ENCODE results near the gene SH3RF1.

SH3RF1 gene

DNA sequence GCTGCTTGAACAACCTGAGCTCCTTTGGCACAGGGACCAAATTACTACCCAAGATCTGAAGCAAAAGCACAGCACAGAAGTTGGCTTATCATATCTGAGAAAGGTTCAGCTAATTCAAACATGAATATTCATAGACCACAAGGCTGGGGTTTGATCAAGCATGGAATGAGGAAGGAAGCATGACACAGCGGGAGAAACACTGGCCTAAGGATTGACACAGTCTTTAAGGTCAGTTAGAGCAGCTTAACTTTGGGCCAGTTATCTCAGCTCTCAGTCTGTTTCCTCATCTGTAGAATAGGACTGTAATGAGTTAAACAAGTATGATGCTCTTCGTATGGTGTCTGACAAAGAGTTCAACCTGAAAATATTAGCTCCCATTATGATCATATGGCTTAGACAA lies 172.2 kb downstream of the SH3RF1 start:
- no peak for DNase-seq

DNA sequence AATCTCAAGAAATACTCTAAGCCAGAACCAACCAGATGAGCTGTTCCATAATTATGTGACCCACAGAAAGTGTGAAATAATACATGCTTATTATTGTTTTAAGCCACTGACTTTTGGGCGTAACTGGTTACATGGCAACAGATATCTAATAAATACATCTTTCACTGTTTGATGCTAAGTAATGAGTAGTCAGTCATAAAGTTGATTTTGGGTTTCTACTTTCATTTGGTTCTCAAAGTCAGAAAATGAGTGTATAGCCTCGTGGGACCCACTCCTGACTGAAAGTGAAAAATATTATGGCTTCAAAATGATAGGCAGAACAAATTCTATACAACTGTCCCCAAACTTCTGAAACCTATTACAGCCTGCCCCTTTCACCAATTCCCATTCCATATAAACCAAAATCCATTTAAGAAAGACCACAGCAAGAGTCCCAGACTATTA lies 172.7 kb downstream of the SH3RF1 start:
- no peak for DNase-seq

DNA sequence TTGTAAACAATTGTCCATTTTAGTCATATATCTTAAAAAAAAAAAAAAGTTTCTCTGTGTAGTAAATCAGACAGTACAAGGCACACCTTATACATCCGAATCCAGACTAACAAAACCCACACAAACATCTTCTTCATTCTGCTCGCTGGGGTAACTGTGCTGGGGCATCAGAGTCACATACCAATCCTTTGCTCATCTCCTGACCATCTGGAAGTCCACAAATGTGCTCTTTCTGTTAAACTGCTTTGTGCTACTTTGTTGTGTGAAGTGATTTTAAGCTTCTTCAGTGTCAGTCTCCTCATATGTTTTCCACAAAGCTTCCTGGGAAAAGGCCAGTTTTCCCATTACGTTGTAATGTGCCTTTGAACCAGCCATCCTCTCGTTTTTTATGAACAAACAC lies 174.5 kb downstream of the SH3RF1 start:
- no peak for DNase-seq

DNA sequence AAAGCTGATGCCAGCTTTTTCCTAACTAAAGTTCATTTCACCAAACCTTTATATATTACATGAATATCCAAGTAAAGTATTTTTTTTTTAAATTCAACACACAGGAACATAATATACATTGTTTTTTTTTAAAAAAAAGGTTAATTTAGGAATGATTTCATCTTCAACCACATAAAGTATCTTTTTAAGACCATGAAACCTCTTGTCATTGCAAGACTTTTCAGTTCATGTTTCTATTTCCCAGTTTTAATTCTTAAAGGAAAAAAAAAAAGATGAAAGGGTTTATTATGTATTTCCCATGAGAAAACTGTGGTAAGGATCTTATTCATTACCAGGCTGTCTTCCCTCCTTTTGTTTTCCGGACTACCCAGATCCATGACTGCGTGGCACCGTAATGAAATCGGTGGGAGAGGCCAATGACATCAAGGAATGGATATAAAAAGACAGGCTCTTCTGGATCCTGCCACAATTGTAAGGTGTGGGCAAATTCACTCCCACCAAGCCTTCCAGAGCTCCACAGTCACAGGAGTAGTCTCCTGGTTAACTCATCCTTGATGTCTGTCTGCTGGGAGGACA lies 176.0 kb downstream of the SH3RF1 start:
- no peak for DNase-seq

DNA sequence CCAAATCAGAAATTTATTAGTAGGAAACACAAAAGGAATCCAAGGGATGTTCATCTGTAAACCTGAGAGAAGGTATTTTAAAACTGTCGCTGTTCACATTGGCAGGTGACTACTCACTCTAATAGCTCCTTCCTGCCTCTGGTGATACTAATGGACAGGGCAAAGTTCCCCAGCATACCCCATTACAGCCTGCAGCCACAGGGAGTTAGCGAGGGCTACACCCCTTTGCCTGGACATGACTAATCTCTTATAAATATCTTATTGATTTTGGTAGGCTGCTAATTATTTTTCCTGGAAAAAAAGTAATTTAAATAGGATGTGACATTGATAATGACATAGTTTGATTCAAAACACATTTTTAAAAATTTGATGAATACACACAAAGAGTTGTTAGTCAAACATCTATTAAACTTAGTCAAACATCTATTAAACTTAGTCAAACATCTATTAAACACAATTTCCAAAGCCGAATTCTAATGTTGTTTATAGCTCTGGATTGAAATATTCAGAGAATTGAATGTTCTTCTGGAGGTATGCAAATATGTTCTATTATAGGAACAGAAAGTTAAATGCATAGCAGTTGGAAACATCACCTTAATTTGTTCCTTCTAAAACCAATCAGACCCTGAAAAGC lies 177.8 kb downstream of the SH3RF1 start:
- DNase-seq = no peak

DNA sequence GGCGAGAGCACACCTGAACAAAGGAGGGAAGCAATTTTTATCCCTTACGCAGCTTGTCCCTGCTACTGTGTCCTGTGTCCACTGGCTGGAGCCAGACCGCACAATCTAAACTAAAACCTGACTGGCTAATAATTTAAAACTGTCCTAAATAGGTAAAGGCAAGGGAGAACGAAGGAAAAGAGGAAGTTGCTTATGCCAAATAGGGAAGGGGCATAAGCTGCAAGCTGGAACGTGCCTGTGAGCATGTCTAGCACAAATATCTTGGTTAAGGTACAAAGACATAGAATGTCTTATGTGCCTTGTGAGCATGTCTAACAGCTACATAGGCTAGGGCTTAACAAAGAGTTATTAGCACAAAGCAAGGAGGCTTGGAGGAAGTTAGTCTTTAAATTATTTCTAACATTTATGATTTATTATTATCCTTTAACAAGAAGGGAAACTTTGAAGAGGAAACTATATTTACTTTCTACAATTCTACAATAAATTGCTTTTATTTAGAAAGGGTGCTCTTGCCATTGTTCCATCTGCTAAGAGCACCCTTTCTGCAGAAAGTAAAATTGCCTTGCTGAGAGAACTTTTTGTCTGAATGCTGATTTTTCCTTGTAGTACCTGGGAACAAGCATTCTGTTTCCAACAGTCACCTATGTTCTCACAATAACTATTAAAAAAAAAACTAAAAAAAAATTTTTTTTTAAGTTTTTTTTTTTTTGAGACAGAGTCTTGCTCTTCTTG lies 180.1 kb downstream of the SH3RF1 start:
- no peak for DNase-seq

DNA sequence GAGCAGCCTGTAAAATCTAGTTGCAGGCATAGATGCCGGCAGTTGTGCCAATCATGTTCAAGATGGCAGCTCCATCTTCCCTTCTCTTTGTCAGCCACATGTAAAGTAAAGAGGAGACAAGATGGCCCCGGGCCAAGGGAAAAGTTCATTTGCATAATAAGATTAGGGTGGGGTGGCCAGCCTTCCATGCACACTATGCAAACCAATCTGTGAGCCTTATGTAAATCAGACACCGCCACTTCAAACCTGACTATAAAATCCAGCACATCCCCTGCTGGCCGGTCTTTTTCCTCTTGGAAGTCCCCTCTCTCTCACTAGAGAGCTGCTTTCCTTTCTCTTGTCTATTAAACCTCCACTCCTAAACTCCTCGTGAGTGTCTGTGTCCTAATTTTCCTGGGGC lies 181.8 kb downstream of the SH3RF1 start:
- no peak for DNase-seq

DNA sequence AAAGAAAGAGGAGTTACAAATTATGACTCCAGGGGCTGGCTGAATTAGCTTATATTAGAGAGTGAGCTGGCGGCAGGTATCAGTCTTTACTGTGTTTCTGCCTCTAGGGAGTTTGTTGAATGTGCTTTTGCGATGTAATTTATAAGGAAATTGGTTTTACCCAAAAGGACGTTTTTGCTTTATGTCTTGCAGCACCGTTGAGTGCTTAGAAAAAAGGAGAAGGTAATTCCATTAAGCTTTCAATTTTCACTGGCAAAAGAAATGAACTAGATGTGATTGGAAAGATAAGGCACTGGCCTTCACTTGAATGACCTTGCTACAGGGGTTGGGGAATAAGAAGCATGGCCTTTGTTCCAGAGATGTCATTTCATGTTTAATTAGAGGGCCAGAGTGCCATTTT lies 185.8 kb downstream of the SH3RF1 start:
- no peak for DNase-seq

DNA sequence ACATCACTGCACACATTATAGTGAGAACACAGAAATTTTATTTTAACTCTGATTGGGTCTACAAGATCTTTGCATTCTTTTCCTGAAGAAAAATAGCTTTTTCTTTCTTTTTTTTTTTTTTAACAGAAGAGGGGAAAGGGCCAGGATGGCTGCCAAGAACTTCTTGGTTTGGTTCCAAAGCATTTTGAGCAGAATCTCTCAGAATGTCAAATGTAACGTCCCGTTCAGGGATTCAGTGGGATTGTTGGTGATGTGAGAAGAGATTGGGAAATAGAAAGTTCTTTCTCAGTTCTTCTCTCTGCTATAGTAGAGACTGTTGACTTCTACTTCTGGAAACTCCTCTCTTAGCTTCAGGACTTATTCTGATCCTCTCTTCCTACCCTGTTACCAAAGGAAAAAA lies 189.8 kb downstream of the SH3RF1 start:
- DNase-seq = no peak

DNA sequence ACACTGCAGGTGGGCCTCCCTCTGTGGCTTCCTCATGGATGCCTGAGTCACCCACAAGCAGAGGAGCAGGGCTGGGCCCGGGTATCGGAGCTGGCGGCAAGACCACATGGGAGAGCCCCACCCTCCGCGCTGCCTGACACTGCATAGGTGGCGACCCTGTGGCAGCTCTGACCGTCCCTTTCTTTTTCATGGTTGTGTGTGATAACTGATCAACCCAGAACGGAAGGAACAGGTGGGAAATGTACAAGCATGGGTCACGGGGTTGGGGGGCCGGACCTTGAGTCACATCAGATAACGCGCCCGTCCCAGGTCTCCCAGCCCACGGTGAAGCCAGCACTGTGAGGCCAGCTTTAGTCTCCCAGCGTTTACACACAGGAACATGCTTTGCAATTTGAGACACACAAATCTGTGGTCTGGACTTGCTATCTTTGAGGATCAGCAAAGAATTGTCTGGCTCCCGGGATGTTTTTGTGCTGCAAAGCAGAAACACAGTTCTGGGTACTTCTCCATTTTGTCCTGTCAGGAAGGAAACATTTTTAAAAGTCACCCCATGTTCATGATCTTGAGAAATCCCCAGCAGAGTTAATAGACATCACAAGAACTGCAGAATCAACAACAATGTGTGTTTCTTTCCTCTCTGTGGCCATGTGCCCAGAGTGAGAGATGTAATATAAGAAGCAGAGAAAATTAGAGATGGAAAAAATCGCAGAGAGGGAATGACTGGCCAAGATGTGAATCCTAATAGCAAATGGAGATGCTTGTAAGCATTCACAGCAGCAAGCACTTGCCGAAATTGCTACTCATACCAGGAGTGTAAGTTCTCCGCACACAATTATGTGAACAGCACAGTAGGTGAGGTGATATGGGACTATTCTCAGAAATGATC lies 190.6 kb downstream of the SH3RF1 start:
- DNase-seq = no peak

DNA sequence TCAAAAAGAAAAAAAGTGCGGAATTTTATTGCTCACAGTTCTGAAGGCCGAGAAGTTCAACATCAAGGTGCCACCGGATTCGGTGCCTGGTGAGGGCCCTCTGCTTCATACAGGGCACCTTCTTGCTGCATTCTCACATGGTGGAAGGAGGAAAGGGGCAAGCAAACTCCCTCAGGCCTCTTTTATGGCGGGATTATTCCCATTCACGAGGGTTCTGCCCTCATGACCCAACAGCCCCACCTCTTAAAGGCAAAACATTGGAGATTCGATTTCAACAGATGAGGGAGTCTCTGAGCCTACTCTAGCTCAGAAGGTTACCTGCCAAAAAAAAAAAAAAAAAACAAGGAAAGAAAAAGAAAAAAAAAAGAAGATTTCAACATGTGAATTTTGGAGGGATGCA lies 196.6 kb downstream of the SH3RF1 start:
- no peak for DNase-seq

DNA sequence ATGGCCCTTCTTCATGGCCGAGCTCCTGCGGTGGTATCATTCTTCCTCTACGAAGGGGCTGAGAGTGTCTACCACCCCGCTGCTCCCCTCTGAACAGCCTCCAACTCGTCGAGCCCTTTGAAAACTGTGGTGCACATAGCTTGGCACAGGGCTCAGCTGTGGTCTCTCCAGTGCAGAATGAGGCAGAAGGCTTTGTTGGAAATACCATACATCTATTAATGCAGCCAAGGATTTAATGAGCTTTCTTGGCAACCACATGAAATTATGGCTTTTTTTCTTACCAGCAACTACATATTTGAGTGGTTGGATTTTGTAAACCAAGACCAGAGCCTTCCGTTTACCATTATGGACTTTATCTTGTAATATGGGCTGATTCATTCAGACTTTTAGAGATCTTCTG lies 199.0 kb downstream of the SH3RF1 start:
- DNase-seq = no peak

DNA sequence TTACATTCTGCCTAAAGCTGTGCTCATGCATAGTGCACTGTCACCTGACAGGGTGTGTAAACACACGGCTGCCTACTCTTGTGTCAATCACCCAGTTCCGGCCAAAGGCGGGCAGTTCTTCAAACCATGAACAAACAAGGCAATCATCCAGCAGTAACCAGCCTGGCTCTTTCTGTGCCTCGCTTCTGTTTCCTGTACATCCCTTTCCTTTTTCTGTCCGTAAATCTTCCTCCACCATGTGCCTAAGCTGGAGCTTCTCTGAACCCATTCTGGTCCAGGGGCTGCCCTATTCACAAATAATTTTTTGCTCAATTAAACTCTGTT lies 199.9 kb downstream of the SH3RF1 start:
- DNase-seq = no peak

DNA sequence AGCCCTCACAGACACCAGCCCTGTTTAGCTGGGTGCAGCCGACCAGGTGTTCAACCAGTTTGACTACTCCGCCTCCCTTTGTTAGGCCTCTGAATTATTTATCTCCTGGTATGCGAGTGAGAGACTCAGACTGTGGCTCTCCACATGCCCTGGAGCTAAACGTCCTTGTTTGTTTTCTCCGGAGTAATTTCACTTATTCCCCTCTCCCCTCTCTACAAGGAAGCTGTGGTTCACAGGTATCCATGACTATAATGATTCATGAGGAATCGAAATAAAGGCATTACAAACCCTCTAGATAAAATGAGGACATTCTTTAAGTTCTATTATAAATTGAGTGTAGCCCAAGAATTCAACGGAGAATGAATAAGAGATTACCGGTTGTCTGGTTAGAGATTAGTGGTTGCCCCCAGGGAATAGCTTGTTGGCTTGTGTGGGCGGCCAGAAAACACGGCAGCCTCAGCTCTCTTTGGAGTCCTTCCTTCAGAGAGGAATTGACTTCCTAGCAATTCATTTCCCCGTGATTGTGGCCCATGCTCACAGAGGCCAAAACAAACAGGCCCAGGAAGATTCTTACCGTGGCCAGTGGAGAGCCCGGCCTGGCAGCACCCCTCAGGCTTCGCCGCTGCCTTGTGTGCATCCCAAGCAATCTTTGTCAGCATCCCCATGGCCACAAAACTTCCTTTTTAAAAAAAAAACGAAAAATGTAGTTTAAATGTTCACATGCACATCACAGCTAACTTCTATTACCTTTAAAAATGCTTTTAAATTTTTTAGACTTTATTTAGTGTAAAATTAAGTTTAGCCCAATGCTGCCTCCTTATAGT lies 200.5 kb downstream of the SH3RF1 start:
- DNase-seq = no peak

DNA sequence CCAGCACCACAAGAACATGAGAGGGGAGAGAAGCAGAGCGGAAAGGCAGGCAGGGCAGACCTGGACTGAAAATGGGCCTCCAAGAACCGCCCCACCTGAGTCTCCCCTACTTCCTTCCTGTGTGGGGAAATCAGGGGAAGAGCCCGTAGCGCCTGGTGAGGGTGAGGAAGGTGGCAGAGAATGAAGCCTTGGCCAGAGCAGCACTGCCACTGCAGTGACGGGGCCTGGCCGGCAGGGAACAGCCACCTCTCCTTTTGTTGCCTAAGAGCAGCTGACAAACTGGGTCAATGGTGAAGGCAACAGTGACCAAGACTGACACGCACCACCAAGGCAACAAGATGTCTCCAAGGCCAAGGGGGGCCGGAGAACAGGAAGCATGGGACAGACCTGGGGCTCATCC lies 202.3 kb downstream of the SH3RF1 start:
- DNase-seq = no peak

DNA sequence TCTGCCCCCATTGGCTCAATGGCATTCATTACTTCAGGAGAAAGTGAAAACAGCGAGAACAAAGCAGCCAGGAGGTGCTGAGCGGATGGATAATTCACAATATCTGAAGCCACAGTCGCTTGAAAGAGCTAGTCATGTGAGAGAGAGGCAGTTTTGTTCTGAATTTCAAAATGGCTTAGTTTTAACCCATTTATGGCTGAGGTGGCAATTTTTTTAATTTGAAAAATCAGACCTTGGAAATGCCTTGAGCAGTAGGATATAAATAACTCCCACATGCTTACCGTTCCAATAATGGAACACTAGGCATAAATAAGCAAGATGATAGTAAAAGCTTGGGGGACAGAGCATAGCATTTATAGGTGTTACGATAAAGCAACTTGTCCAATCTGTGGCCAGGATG lies 203.8 kb downstream of the SH3RF1 start:
- no peak for DNase-seq

DNA sequence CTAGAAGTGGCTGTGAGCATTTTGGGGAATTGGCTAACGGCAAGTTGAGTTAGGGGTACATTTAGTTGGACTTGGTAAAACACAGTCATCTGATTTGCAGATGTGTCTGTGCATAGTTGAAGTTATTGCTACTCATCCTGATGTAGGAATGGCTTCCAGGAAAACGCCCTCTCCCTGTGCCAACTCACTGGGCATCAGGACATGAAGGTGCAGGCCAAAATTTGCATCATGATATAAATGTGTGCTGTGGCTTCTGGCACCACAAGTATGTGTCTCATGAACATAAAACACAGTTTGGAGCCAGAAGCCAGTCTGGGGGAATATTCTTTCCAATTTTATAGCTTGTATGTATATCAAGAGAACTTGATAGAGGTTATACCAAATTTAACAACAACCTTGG lies 206.5 kb downstream of the SH3RF1 start:
- DNase-seq = no peak

DNA sequence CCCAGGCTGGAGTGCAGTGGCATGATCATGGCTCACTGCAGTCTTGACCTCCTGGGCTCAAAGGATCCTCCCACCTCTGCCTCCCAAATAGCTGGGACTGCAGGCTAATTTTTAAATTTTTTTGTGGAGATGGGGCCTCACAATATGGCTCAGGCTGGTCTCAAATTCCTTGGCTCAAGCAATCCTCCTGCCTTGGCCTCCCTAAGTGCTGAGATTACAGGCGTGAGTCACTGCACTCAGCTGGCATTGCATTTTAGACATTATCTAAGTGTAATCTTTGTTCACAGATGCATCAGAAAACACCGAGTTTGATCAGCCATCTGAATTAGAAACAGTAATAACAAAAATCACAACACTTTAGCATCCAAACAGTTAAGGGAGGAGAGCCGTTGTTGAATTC lies 207.3 kb downstream of the SH3RF1 start:
- no peak for DNase-seq

DNA sequence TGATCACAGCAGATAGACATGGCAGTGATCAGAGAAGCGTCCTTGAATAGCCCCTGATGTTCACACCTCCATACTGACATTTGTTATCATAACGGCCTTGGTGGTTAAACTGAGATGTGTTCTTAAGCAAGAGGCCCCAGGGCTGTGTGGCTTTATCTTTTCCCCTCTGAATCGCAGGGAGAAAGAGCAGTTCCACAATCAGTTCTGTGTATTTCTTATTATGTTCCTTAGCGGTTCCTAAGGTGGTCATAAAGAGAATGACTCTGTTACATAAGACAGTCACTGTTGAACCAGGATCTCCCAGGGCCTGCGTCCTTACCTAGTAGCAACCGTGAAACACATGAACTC lies 207.9 kb downstream of the SH3RF1 start:
- no peak for DNase-seq

DNA sequence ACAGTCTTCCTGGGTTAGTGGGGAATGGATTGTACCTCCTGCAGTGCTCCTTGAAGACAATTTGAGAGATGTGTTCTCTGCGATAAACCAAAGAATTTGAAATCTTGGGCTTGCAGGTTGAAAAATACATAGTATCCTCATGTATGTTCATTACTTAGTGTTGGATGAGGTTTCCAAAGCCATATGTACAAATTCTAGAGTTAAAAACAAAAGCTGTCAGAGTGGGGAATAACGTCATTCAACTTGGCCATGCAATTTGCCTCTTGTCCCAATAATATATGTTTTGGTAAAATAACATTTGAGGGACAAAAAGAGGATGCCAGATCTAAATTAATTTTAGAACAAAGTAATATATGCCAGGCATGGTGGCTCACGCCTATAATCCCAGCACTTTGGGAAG lies 209.4 kb downstream of the SH3RF1 start:
- no peak for DNase-seq

DNA sequence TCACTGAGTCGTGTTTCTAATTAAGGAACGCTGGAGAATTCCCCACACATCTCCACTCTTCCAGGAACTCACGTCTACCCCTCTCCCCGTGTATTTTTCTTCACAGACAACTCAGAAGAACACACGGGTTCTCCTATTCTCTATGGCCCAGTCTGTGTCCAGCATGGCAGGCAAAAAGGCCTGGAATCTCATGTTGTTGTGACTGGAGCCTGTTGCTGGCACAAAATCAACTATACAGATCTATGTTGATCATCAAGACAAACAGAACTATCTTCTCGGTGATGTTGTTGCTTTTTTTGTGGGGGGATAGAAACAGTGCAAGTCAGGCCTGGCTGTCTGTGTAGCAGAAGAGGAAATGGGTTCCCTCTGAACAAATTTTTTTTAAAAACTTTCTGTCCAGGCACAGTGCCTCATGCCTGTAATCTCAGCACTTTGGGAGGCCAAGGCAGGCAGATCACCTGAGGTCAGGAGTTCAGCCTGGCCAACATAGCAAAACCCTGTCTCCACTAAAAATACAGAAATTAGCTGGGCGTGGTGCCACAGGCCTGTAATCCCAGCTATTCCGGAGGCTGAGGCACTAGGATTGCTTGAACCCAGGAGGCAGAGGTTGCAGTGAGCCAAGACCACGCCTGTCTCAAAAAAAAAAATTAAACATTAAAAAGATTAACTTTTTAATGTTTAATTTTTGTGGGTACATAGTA lies 210.2 kb downstream of the SH3RF1 start:
- DNase-seq = no peak
